ENCODE results near the gene ADO. TPM values are rescaled to one million over a fixed set of nuclear protein-coding genes. Genes with fewer than 3 reads are reported as not detected.

Gene ADO
- total and polyA plus RNA-seq, 2 of the 13 experiments (the other 11 are each of a cell fraction or from before 2014, with no cell fraction given): 8.9 to 15.9 TPM

- Histone ChIP-seq H3K4me2 (ENCODE audit: low read depth, low read length) (no peak overlapping the region), H3K9me3 (ENCODE audit: low read length) (no peaks in the 10 kb centered on the region), H3K4me1 (ENCODE audit: insufficient read depth, low read length) (no peaks in the 10 kb centered on the region), H3K27me3 (ENCODE audit: control insufficient read depth in 1 of 2, insufficient read depth in 2 of 2, low read length in 2 of 2) (no peaks in the 10 kb centered on the region), H4K20me1 (ENCODE audit: insufficient read depth, low read length) (no peaks in the 10 kb centered on the region), H2AFZ (ENCODE audit: low read length) (no peak overlapping the region), H3K4me3 (replicated peaks in 1 of 3; ENCODE audit: insufficient read depth in 1 of 3, low read depth in 2 of 3, low read length in 3 of 3) (no peak overlapping the region), H3K27ac (ENCODE audit: extremely low read length, insufficient read depth, low read length) (no peak overlapping the region), H3K9ac (ENCODE audit: insufficient read depth, low read depth, low read length) (no peak overlapping the region), H3K79me2 (ENCODE audit: insufficient read depth, low read length) (no peaks in the 10 kb centered on the region), H3K36me3 (replicated peaks in 1 of 2; ENCODE audit: control insufficient read depth in 1 of 2, insufficient read depth in 2 of 2, low read length in 2 of 2) (no peaks in the 10 kb centered on the region)
- intact Hi-C loops (cut with micrococcal nuclease; ENCODE audit: unreplicated experiment): no loop called here
- CTCF ChIA-PET (ENCODE audit: low intra/inter-chr PET ratio, low total read pairs): no interaction called here
- in situ Hi-C loops (cut with HindIII; ENCODE audit: extremely low pct_ligation_motif_present, low pct_unique_long_range_greater_than_20kb): no loop called here
- POLR2A ChIA-PET: no interaction called here
- ATAC-seq: no peak
- WGBS (ENCODE audit: low lambda C conversion rate): 31% methylated on average over 5 of the region's 5 CpGs
- no peak for FAIRE-seq
- no peak for DNase-seq (ENCODE audit: low spot score)
- BruUV-seq (replicated peaks): no TSS peak
- TF ChIP-seq ZNF75D (CRISPR knock-in tag; IDR thresholded peaks at IDR 0.05; ENCODE audit: borderline replicate concordance): no peak
- TF ChIP-seq MIER3 (CRISPR knock-in tag; IDR thresholded peaks at IDR 0.05; ENCODE audit: borderline replicate concordance): no peak
- no peak for TF ChIP-seq NPAS2 (CRISPR knock-in tag; IDR thresholded peaks at IDR 0.05; ENCODE audit: borderline replicate concordance)
- no peak for TF ChIP-seq ZNF33B (CRISPR knock-in tag; IDR thresholded peaks at IDR 0.05)
- TF ChIP-seq, protein P1, sequence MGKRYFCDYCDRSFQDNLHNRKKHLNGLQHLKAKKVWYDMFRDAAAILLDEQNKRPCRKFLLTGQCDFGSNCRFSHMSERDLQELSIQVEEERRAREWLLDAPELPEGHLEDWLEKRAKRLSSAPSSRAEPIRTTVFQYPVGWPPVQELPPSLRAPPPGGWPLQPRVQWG (CRISPR knock-in tag; IDR thresholded peaks at IDR 0.05; ENCODE audit: borderline replicate concordance, low read depth): no peak
- no peak for TF ChIP-seq SUZ12 (IDR thresholded peaks at IDR 0.05; ENCODE audit: low read depth, low read length)
- no peak for TF ChIP-seq TOPORS (CRISPR knock-in tag; IDR thresholded peaks at IDR 0.05)
- no peak for TF ChIP-seq MAZ (IDR thresholded peaks at IDR 0.05; ENCODE audit: borderline replicate concordance, low read depth, low read length)
- TF ChIP-seq MAZ (CRISPR knock-in tag; IDR thresholded peaks at IDR 0.05; ENCODE audit: low read depth): no peak
- TF ChIP-seq YY1 (IDR thresholded peaks at IDR 0.05; ENCODE audit: insufficient read depth, insufficient replicate concordance, low read depth, low read length): no peak
- TF ChIP-seq XRCC5 (optimal IDR thresholded peaks at IDR 0.05; ENCODE audit: low read length): no peak
- TF ChIP-seq CHCHD3 (CRISPR knock-in tag; IDR thresholded peaks at IDR 0.05): no peak
- no peak for TF ChIP-seq PBX3 (CRISPR knock-in tag; IDR thresholded peaks at IDR 0.05; ENCODE audit: borderline replicate concordance)
- TF ChIP-seq ZFP37 (CRISPR knock-in tag; IDR thresholded peaks at IDR 0.05; ENCODE audit: borderline replicate concordance): no peak
- no peak for TF ChIP-seq ZNF333 (CRISPR knock-in tag; IDR thresholded peaks at IDR 0.05; ENCODE audit: borderline replicate concordance)
Observed at GRCh38 chr10:62759599-62760175, 44.8 kb upstream of the ADO start.
